Liver (tissue), 9 donors: Measurements from ENCODE around the gene R3HDM1. TPM values are rescaled to one million over a fixed set of nuclear protein-coding genes. Genes with fewer than 3 reads are reported as not detected.

Experiments used
- DNase-seq: peaks from one replicate; pipeline ENCODE4 v3.0.0-alpha.2; 2017; ENCODE audit warnings: low spot score
- H3K27ac ChIP-seq, 2 donors: one replicate each; pipeline ENCODE4 v1.7.0; 2013; ENCODE audit warnings: inconsistent platforms in 2 of 2, low read length in 2 of 2, control low read depth in 1 of 2, low read depth in 1 of 2, mild to moderate bottlenecking in 1 of 2
- H3K27me3 ChIP-seq, 4 donors: one replicate each; pipeline versions ENCODE4 v1.6.1 to v1.7.0; 2013; ENCODE audit warnings: low read length in 3 of 4, inconsistent platforms in 1 of 4, mild to moderate bottlenecking in 1 of 4, moderate library complexity in 1 of 4; ENCODE audit not compliant: control insufficient read depth in 4 of 4, insufficient read depth in 4 of 4
- H3K36me3 ChIP-seq, 4 donors: one replicate each; pipeline versions ENCODE4 v1.6.1 to v1.7.0; 2013; ENCODE audit warnings: low read length in 3 of 4, mild to moderate bottlenecking in 3 of 4, low read depth in 1 of 4, moderate library complexity in 1 of 4; ENCODE audit not compliant: control insufficient read depth in 4 of 4, insufficient read depth in 3 of 4
- H3K4me1 ChIP-seq, 4 donors: one replicate each; pipeline versions ENCODE4 v1.6.1 to v1.7.0; 2013; ENCODE audit warnings: low read length in 3 of 4, mild to moderate bottlenecking in 3 of 4, moderate library complexity in 1 of 4; ENCODE audit not compliant: control insufficient read depth in 4 of 4, insufficient read depth in 4 of 4
- H3K4me3 ChIP-seq, 3 donors: one replicate each; pipeline versions ENCODE4 v1.6.1 to v1.7.0; 2013; ENCODE audit warnings: low read length in 3 of 3, control low read depth in 1 of 3, low read depth in 1 of 3, mild to moderate bottlenecking in 1 of 3
- H3K9ac ChIP-seq, 2 donors: one replicate each; pipeline ENCODE4 v1.7.0; 2013; ENCODE audit warnings: low read length in 2 of 2, mild to moderate bottlenecking in 2 of 2, moderate library complexity in 2 of 2, control low read depth in 1 of 2, low read depth in 1 of 2
- H3K9me3 ChIP-seq, 4 donors: one replicate each; pipeline versions ENCODE4 v1.6.1 to v1.7.0; 2013; ENCODE audit warnings: low read length in 3 of 4; ENCODE audit not compliant: control insufficient read depth in 4 of 4
- ATF3 ChIP-seq: IDR thresholded peaks from 2 replicates; pipeline ENCODE4 v1.6.1; 2016; ENCODE audit warnings: antibody characterized with exemption
- EGR1 ChIP-seq, 2 donors: IDR thresholded peaks; 2 replicates each; pipeline ENCODE4 v1.6.1; 2016 to 2018; ENCODE audit warnings: antibody characterized with exemption in 2 of 2, low read depth in 2 of 2
- FOXA1 ChIP-seq: IDR thresholded peaks from 2 replicates; pipeline ENCODE4 v1.6.1; 2016; ENCODE audit warnings: antibody characterized with exemption
- FOXA2 ChIP-seq: IDR thresholded peaks from 2 replicates; pipeline ENCODE4 v1.6.1; 2016; ENCODE audit warnings: antibody characterized with exemption
- GABPA ChIP-seq, 2 donors: IDR thresholded peaks in 1 of 2; conservative IDR thresholded peaks in 1 of 2; 2 replicates each; pipeline ENCODE4 v1.6.1; 2016; ENCODE audit warnings: antibody characterized with exemption in 2 of 2, mild to moderate bottlenecking in 1 of 2, moderate library complexity in 1 of 2
- HNF4A ChIP-seq, 2 donors: conservative IDR thresholded peaks; 2 replicates each; pipeline ENCODE4 v1.6.1; 2016; ENCODE audit warnings: antibody characterized with exemption in 2 of 2, mild to moderate bottlenecking in 2 of 2
- HNF4G ChIP-seq: IDR thresholded peaks from 2 replicates; pipeline ENCODE4 v1.6.1; 2016; ENCODE audit warnings: antibody characterized with exemption
- JUND ChIP-seq, 2 donors: IDR thresholded peaks; 2 replicates each; pipeline ENCODE4 v1.6.1; 2016; ENCODE audit warnings: antibody characterized with exemption in 2 of 2
- MAX ChIP-seq: IDR thresholded peaks from 2 replicates; pipeline ENCODE4 v1.6.1; 2016; ENCODE audit warnings: antibody characterized with exemption
- NR2F2 ChIP-seq: IDR thresholded peaks from 2 replicates; pipeline ENCODE4 v1.6.1; 2016; ENCODE audit warnings: antibody characterized with exemption
- RAD21 ChIP-seq, 2 donors: IDR thresholded peaks; 2 replicates each; pipeline ENCODE4 v1.6.1; 2016; ENCODE audit warnings: antibody characterized with exemption in 2 of 2, mild to moderate bottlenecking in 2 of 2
- RXRA ChIP-seq, 2 donors: IDR thresholded peaks; 2 replicates each; pipeline ENCODE4 v1.6.1; 2017 to 2018; ENCODE audit warnings: antibody characterized with exemption in 2 of 2, mild to moderate bottlenecking in 1 of 2
- SP1 ChIP-seq: IDR thresholded peaks from 2 replicates; pipeline ENCODE4 v1.6.1; 2018; ENCODE audit warnings: antibody characterized with exemption, mild to moderate bottlenecking
- TAF1 ChIP-seq: conservative IDR thresholded peaks from 2 replicates; pipeline ENCODE4 v1.6.1; 2016; ENCODE audit warnings: antibody characterized with exemption, mild to moderate bottlenecking
- YY1 ChIP-seq: IDR thresholded peaks from 2 replicates; pipeline ENCODE4 v1.6.1; 2016; ENCODE audit warnings: antibody characterized with exemption, mild to moderate bottlenecking
- whole genome bisulfite sequencing: extraction: QIAGEN DNeasy Blood & Tissue Kit; methylation state at CpG from one replicate; pipeline ENCODE4 v1.1.7; 2013; 5-methylcytosine and 5-hydroxymethylcytosine counted together
- polyA plus RNA-seq, 2 donors: library from polyadenylated mRNA; stranded (reverse) in 1 of 2; unstranded in 1 of 2; fragments of 200-250 nt in 1 of 2; fragments of >200 nt in 1 of 2; fragmentation: Nextera tagmentation in 1 of 2; extraction: Ambion mirVana in 1 of 2; gene quantifications; one replicate each; pipeline versions ENCODE4 v1.2.1 to v1.2.3, GENCODE V29; 2013 to 2015
- total RNA-seq, 2 donors: library from RNA; depleted of rRNA; stranded (reverse); fragments of >200 nt; gene quantifications; one replicate each; pipeline ENCODE4 v1.2.3, GENCODE V29; 2014
- TF ChIP-seq, protein P1 (sequence below): IDR thresholded peaks from 2 replicates; pipeline ENCODE4 v1.6.1; 2016; ENCODE audit warnings: antibody characterized with exemption
- TF ChIP-seq, protein P2 (sequence below): fragments of 150-350 bp; IDR thresholded peaks from 2 replicates; pipeline ENCODE4 v1.5.1; 2017; ENCODE audit warnings: improper control_type of control experiment, low read depth, low read length; ENCODE audit not compliant: missing input control
- TF ChIP-seq, protein P3 (sequence below): IDR thresholded peaks from 2 replicates; pipeline ENCODE4 v1.6.1; 2016; ENCODE audit warnings: antibody characterized with exemption, mild to moderate bottlenecking
- donor health status: healthy.
- donor health status: healthy.
- donor health status: healthy.
- donor health status: healthy.
- donor health status: healthy.

The R3HDM1 gene
- total and polyA plus RNA-seq, 4 donors = 6.0 to 10.0 (median 8.8) TPM

- TF ChIP-seq MAX (no peak), HNF4G (no peak), FOXA1 (no peak), ATF3 (no peak), YY1 (no peak), NR2F2 (no peak), GABPA (IDR thresholded peaks at IDR 0.05 in 1 of 2, conservative IDR thresholded peaks at IDR 0.05 in 1 of 2) (no peak), JUND (IDR thresholded peaks at IDR 0.05) (no peak), EGR1 (IDR thresholded peaks at IDR 0.05; ENCODE audit: low read depth in 2 of 2) (no peak), TAF1 (no peak), HNF4A (conservative IDR thresholded peaks at IDR 0.05) (no peak), RXRA (IDR thresholded peaks at IDR 0.05) (no peak), FOXA2 (no peak), SP1 (no peak), RAD21 (IDR thresholded peaks at IDR 0.05) (no peak)
- TF ChIP-seq, protein P1, sequence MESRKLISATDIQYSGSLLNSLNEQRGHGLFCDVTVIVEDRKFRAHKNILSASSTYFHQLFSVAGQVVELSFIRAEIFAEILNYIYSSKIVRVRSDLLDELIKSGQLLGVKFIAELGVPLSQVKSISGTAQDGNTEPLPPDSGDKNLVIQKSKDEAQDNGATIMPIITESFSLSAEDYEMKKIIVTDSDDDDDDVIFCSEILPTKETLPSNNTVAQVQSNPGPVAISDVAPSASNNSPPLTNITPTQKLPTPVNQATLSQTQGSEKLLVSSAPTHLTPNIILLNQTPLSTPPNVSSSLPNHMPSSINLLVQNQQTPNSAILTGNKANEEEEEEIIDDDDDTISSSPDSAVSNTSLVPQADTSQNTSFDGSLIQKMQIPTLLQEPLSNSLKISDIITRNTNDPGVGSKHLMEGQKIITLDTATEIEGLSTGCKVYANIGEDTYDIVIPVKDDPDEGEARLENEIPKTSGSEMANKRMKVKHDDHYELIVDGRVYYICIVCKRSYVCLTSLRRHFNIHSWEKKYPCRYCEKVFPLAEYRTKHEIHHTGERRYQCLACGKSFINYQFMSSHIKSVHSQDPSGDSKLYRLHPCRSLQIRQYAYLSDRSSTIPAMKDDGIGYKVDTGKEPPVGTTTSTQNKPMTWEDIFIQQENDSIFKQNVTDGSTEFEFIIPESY = no peak
- TF ChIP-seq, protein P2, sequence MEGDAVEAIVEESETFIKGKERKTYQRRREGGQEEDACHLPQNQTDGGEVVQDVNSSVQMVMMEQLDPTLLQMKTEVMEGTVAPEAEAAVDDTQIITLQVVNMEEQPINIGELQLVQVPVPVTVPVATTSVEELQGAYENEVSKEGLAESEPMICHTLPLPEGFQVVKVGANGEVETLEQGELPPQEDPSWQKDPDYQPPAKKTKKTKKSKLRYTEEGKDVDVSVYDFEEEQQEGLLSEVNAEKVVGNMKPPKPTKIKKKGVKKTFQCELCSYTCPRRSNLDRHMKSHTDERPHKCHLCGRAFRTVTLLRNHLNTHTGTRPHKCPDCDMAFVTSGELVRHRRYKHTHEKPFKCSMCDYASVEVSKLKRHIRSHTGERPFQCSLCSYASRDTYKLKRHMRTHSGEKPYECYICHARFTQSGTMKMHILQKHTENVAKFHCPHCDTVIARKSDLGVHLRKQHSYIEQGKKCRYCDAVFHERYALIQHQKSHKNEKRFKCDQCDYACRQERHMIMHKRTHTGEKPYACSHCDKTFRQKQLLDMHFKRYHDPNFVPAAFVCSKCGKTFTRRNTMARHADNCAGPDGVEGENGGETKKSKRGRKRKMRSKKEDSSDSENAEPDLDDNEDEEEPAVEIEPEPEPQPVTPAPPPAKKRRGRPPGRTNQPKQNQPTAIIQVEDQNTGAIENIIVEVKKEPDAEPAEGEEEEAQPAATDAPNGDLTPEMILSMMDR = no peak
- TF ChIP-seq, protein P3, sequence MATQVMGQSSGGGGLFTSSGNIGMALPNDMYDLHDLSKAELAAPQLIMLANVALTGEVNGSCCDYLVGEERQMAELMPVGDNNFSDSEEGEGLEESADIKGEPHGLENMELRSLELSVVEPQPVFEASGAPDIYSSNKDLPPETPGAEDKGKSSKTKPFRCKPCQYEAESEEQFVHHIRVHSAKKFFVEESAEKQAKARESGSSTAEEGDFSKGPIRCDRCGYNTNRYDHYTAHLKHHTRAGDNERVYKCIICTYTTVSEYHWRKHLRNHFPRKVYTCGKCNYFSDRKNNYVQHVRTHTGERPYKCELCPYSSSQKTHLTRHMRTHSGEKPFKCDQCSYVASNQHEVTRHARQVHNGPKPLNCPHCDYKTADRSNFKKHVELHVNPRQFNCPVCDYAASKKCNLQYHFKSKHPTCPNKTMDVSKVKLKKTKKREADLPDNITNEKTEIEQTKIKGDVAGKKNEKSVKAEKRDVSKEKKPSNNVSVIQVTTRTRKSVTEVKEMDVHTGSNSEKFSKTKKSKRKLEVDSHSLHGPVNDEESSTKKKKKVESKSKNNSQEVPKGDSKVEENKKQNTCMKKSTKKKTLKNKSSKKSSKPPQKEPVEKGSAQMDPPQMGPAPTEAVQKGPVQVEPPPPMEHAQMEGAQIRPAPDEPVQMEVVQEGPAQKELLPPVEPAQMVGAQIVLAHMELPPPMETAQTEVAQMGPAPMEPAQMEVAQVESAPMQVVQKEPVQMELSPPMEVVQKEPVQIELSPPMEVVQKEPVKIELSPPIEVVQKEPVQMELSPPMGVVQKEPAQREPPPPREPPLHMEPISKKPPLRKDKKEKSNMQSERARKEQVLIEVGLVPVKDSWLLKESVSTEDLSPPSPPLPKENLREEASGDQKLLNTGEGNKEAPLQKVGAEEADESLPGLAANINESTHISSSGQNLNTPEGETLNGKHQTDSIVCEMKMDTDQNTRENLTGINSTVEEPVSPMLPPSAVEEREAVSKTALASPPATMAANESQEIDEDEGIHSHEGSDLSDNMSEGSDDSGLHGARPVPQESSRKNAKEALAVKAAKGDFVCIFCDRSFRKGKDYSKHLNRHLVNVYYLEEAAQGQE = no peak
- Histone ChIP-seq H3K4me3 (peak overlapping the region; percentile 69 to 100 (median 95)), H3K9ac (peak overlapping the region; percentile 89 to 98), H3K9me3 (no peaks in the 10 kb centered on the region), H3K27ac (peak overlapping the region; percentile 94 to 99), H3K4me1 (peaks cover 0 to 21% (median 7%) of the 10 kb centered on the region in 4 donors), H3K27me3 (no peaks in the 10 kb centered on the region), H3K36me3 (peaks cover 0 to under 1% (median 0%) of the 10 kb centered on the region in 4 donors)
- WGBS = under 1% methylated on average over 34 of the region's 34 CpGs
- DNase-seq = peak; percentile 70
Measured at GRCh38 chr2:135742325-135742757, 211.1 kb downstream of the R3HDM1 start.
